CD4-positive, alpha-beta T cell treated with Interleukin-6 at 100 ng/mL for 8 hours (primary cell): ENCODE results near the gene CIAO2B.
"Not testable (repeated sequence)": the region's sequence is repeated elsewhere in the genome, so short reads cannot be mapped to it uniquely, and the experiment has no call there.

ENCODE experiments used
- DNase-seq: peaks from one replicate; pipeline ENCODE4 v3.0.0-alpha.2; 2020; ENCODE audit warnings: mixed read lengths, low spot score

Gene CIAO2B

GRCh38 chr16:66934138-66934838, at the start of gene CIAO2B:
Gene CIAO2B (minus strand): TSS chr16:66934402. CDS start chr16:66934364, 38 bp downstream.
- DNase-seq = peak; percentile 83

DNA sequence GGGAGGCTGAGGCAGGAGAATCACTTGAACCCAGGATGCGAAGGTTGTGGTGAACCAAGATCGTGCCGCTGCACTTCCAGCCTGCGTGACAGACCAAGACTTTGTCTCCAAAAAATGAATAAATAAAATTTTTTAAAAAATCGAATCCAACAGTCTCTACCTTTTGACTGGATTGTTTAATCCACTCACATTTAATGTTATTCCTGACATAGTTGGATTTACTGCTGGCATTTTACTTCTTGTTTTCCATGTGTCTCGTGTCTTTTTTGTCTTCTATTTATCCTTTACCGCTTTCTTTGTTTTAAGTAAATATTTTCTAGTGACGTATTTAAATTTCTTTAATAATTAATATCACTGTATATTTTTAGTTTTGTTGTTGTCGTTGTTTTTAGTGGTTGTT, 48.8 kb upstream of the CIAO2B start:
- no peak for DNase-seq

DNA sequence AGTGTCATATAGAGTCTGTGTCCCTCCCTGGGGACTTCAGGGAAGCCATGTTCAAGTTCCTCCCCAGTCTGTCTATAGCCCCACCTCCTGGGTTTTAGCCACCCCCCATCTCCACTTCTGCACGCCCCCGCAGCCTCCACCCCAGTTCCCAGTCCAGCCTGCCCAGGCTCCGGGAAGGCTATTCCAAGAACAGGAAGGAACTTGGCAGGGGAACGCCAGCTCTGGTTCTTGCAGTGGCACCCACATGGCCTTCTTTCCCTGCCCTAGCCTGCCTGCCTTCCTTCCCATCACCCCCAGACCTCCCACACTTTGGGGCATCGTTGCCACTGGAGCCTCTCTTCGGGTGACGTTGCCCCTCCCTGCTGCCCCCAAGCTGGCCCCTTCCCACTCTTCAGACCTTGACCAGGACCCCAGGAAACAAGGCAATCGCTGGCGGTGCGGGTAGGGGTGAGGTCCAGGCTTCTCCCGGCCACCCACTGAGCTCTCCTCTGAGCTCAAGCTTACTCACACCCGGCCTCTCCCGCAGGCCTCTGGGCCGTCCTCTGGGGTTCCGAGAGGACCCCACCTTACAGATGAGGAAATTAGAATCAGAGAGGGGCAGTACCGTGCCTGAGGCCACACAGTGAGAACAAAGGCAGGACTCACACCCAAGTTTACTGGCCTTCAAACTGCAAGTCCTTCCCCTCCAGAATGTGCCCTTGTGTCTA, 45.0 kb upstream of the CIAO2B start:
- no peak for DNase-seq

- DNase-seq = peak; percentile 87
Observed at GRCh38 chr16:66977341-66978113, 43.3 kb upstream of the CIAO2B start.

GRCh38 chr16:66976746-66977145, 42.5 kb upstream of the CIAO2B start:
- DNase-seq = no peak

GRCh38 chr16:66975302-66975893, 41.2 kb upstream of the CIAO2B start:
- DNase-seq = no peak

DNA sequence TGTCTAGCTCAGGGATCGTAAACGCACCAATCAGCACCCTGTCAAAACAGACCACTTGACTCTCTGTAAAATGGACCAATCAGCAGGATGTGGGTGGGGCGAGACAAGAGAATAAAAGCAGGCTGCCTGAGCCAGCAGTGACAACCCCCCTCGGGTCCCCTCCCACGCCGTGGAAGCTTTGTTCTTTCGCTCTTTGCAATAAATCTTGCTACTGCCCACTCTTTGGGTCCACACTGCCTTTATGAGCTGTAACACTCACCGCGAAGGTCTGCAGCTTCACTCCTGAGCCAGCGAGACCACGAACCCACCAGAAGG, 40.7 kb upstream of the CIAO2B start:
- DNase-seq = not testable (repeated sequence)

GRCh38 chr16:66974156-66974931, 40.1 kb upstream of the CIAO2B start:
- not testable (repeated sequence) for DNase-seq

GRCh38 chr16:66973716-66974115, 39.5 kb upstream of the CIAO2B start:
- DNase-seq = no peak

GRCh38 chr16:66972983-66973382, 38.8 kb upstream of the CIAO2B start:
- DNase-seq = no peak

GRCh38 chr16:66970775-66971720, 36.8 kb upstream of the CIAO2B start:
- no peak for DNase-seq

DNA sequence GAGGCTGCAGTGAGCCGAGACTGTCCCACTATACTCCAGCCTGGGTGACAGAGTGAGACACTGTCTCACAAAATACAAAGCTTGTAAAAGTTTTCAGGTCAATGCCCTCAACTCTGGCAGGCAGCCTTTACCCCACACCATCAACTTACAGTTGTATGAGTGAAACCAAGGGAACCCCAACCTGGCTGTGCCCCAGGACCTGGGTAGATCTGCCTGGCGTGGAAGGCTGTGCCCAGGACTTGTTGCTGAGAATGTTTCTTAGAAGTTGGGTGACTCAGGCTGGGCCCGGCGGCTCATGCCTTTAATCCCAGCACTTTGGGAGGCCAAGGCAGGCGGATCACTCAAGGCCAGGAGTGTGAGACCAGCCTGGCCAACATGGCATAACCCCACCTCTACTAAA, 34.6 kb upstream of the CIAO2B start:
- no peak for DNase-seq

DNA sequence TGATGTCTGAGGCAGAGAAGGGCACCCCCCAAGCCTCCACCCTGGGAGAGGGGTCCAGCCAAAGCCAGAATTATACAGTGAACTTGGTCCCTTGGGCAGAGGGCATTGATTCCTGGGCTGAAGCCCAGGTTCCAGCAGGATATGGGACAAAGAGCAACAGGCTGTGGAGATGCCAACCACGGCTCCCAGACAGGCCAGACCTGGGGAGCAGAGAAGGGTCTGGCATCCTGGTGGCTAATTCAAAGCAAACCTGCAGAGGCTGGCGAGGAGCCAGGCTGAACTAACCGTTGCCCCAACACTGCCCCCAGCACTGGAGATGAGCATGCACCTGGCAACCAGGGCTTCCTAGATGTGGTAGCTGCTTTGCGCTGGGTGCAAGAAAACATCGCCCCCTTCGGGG, 29.8 kb upstream of the CIAO2B start:
- no peak for DNase-seq

DNA sequence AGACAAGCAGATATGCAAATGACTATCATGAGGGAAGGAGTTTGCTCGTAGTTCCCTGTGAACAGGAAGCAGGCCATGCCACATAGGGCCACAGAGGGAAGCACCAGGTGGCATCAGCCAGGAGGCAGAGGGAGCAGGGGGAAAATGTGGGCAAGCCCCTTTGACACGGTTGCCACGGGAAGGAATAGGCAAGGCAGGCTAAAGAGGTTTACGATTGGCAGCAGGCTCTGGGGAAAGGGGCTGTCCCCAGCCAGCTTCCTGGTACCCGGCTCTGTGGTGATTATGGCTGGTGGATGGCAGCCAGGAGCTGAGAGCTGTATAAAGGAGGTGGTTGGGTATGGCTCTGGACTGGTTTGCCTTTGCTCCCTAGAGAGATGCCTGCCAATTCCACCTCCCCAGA, 27.7 kb upstream of the CIAO2B start:
- DNase-seq = no peak

DNA sequence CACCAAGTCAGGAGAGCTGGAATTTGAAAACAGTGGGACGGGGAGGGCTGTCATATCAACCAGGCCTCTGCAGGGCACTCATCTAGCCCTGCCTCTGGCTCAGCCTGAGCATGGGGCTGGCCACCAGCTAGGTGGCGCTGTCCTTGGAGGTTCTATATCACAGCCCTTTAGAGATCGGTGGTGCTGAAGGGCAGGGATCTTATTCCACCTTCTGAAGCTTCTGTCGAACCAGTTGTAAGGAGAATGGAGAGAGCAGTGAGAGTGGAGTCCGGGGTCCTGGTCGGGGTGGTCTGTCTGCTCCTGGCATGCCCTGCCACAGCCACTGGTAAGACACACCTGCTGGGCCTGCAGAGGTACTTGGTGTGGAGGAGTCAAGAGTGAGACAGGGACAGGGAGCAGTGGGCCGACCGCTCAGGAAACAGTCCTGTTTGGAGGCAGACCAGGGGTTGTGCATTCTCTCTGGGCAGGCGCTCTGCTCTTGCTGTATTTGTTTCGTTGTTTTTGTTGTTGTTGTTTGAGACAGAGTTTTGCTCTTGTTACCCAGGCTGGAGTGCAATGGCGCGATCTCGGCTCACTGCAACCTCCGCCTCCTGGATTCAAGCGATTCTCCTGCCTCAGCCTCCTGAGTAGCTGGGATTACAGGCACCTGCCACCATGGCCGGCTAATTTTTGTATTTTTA, 27.0 kb upstream of the CIAO2B start, which contains the start of gene CES3:
Gene CES3 (plus strand): TSS at position 202 of the 680 bp plus-strand sequence. CDS start 42 bp downstream, at position 244.
- DNase-seq = peak; percentile 41

- no peak for DNase-seq
Observed at GRCh38 chr16:66960270-66960669, 26.1 kb upstream of the CIAO2B start.

- DNase-seq = no peak
Observed at GRCh38 chr16:66959704-66960161, 25.5 kb upstream of the CIAO2B start.

GRCh38 chr16:66958857-66959703, 24.9 kb upstream of the CIAO2B start:
- no peak for DNase-seq

DNA sequence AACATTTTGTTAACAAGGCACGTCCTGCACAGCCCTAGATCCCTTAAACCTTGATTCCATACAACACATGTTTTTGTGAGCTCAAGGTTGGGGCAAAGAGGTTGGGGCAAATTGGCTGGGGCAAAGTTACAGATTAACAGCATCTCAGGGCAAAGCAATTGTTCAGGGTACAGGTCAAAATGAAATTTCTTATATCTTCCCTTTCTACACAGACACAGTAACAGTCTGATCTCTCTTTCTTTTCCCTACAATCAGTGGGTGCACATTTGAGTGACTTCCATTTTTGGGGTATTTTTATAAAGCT, 21.9 kb upstream of the CIAO2B start:
- not testable (repeated sequence) for DNase-seq
